HG03378 (cell line): ENCODE data around the gene PIAS1.
"Not testable (repeated sequence)": the region's sequence is repeated elsewhere in the genome, so short reads cannot be mapped to it uniquely, and the experiment has no call there.

Source experiments
- ATAC-seq: cut with Tn5 transposase; IDR thresholded peaks from one replicate; pipeline ENCODE4 v1.9.1; 2021; ENCODE audit warnings: mild to moderate bottlenecking, moderate library complexity; ENCODE audit not compliant: unreplicated experiment

PIAS1 gene

DNA sequence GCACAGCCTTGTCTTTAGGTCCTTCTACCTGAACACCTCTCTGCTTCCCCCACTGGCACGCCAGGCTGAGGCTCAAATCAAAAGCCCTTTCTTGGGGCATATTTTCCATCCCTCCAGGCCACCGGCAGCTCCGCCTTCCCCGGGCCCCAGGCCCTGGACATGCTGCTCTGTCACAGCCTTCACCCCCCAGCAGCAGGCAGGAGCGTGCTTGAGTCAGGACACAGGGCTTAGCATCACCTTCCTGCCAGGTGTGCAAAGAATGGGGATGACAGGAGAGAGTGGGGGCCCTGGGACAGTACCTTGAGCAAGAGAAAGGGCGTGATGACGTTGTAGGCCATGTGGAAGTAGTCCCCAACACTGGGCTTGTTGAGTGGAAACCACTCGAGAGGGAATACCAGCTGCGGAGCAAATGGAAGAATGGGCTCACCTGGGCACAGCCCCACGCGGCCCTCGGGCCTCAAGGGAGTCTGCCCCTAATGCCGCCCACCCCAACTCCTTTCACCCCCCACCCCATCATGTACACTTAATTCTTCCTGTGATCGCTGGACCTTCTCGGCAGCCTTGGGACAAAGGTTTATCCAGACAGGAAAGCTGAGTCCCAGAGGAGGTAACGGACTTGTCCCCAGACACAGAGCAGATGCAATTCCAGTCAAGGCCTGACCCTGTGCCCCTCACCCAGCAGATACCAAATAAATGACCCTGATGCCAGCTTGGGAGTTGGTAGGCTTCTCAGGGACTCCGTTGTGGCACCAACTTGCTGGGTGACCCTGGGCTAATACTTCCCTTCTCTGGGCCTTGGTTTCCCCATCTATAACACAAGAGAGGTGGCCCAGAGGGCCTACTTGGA, 160.1 kb downstream of the PIAS1 start:
- no peak for ATAC-seq

- ATAC-seq: no peak
These were observed 160.7 kb downstream of the PIAS1 start for GRCh38 chr15:68214838-68215254.

GRCh38 chr15:68217341-68217740, 163.2 kb downstream of the PIAS1 start:
- no peak for ATAC-seq

DNA sequence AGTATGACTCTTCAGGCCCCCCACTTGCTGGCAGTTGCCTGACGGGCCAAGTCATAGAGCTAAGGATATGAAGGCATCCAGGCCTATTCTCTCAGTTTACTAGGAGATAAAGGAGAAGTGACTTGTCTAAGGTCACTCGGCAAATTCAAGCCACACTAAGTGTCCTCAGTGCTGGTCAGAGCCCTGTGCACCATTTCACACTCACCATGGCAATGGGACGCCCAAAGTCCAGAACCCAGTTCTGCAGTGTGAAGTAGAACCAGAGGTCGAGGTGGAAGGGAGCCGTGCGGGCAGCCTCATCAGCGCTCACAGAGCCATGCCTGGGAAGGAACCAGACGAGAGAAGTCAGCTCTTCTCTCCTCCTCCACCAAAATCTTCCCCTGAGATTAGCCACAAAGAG, 164.2 kb downstream of the PIAS1 start:
- no peak for ATAC-seq

GRCh38 chr15:68218847-68219798, 165.0 kb downstream of the PIAS1 start:
- no peak for ATAC-seq

DNA sequence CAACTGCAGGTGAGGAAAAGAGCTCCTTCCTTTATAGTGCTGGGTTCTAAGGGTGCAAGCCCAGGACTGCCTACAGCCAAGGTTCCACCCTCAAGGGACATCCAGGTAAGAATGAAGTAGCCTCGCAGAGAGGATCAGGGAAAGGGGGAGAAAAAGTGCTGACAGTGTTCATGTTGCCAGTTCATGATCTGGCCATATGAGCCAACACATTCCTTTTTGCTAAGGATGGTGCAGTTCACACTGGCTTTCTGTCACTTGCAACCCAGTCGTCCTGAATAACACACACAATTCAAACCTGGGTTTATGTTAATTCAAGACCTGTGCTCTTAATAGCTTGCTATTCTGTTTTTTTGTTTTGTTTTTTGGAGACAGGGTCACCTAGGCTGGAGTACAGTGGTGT, 166.4 kb downstream of the PIAS1 start:
- ATAC-seq: no peak

DNA sequence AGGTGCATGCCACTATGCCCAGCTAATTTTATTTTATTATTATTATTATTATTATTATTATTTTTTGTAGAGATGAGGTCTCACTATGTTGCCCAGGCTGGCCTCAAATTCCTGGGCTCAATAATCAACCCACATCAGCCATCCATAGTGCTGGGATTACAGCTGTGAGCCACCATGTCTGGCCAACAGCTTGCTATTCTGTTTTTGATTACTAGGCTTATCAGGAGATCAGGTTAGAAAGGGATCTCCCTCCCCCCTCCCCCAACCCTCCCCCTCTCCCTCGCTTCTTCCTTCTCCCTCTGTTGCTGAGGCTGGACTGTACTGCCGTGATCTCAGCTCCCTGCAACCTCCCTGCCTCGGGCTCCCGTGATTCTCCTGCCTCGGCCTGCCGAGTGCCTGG, 166.9 kb downstream of the PIAS1 start:
- ATAC-seq: no peak

- ATAC-seq: not testable (repeated sequence)
These were observed 167.7 kb downstream of the PIAS1 start for GRCh38 chr15:68221530-68222431.

GRCh38 chr15:68222432-68222743, 168.3 kb downstream of the PIAS1 start:
- ATAC-seq: not testable (repeated sequence)

DNA sequence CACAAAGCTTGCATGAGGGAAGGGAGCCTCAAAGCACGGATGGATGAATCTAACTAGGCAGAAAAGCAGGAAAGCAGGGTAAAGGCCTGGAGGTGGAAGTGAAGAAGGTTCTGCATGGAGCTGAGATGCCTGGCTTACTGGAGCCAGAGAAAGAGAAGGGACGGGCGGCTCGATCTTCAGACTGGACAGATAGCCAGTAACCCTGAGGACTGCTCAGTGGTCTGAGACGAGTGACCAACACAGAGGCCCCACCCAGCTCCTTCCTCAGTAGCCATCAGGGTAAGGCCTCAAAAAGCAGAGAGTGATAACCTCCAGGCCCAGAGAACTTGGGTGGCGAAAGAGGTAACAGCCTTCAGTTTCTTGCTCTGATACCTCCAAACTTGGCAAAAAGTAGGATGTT, 169.1 kb downstream of the PIAS1 start:
- no peak for ATAC-seq

- no peak for ATAC-seq
These were observed 170.0 kb downstream of the PIAS1 start for GRCh38 chr15:68224108-68224507.

GRCh38 chr15:68224546-68225250, 170.6 kb downstream of the PIAS1 start:
- no peak for ATAC-seq

GRCh38 chr15:68225442-68225841, 171.3 kb downstream of the PIAS1 start:
- not testable (repeated sequence) for ATAC-seq

GRCh38 chr15:68227643-68228142, 173.6 kb downstream of the PIAS1 start:
- ATAC-seq: no peak

- no peak for ATAC-seq
These were observed 174.2 kb downstream of the PIAS1 start for GRCh38 chr15:68228143-68228970.

DNA sequence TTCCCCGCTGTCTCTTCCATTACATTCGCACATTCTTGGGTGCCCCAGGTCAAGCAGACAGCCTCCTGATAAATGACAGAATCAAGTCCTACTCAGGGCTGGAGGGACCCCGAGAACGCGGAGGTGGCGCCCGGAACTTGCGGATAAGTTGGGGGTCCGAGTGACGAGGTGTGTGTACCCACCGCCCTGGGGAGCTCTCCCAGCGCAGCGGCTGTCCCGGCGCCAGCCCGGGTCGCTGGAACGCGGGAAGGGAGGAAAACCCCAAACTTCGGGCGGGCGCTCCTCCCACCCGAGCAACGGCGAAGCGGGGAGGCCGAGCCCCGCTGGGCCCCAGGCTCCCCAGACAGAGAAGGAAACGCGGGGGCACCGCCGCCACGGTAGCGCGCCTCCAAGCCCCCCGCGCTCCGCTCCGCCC, 174.9 kb downstream of the PIAS1 start:
- ATAC-seq: peak; percentile 12

DNA sequence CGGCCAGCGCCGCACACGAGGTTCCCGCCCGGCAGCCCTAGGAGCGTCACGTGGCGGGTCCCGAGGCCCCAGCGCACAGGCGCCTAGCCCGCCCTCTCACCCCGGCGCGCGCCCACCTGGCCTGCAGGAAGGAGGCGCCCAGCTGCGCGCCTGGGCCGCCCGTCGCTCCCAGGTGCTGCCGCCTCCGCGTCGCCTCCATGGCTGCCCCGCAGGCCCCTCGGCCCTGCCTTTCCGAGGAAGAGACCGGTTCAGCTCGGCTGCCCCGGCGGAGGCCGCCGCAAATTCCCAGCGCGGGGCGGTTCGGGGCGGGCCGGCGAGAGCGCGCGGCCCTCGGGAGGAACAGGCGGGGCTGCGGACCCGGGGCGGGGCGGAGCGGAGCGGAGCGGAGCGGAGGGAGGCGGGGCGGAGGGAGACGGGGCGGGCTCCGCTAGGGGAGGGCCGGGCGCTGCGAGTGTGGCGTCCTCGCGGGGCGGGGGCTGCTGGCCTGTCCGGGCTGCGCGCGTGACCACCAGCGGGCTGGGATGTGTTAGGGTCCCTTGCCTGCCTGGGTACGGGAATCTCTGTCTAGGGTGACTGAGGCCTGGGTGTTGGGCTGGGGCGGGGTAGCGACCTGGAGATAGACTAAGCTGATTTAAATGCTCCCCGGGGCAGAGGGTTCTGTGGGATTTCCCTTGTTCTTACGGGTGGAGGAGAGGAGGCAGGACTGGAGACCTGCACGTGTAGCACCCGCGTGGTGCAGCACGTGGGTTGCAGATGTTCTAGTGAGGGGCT, 175.5 kb downstream of the PIAS1 start, which contains the start of gene CLN6:
TSS of gene CLN6 (minus strand) at position 343 of the 771 bp plus-strand sequence. CDS start at position 199, 144 bp downstream.
- ATAC-seq: peak; percentile 44
